ENCODE measurements around the gene PHIP. TPM values are rescaled to one million over a fixed set of nuclear protein-coding genes. Genes with fewer than 3 reads are reported as not detected.

PHIP gene
- total and polyA plus RNA-seq, 2 donors (not counting 3 experiments of a cell fraction or from before 2014, with no cell fraction given) = 3.5 to 28.4 TPM

Other genes starting within 250 kb of the PHIP start
- 2.7 and 3.0 TPM in 2 replicates for gene IRAK1BP1, start 210.7 kb downstream of the PHIP start, total RNA-seq
- 1.5 and 1.8 TPM in 2 replicates for gene IRAK1BP1, start 210.7 kb downstream of the PHIP start, polyA plus RNA-seq
- gene HMGN3, start 156.4 kb upstream of the PHIP start, total RNA-seq = 72.7 and 75.1 TPM in 2 replicates
- 24.1 and 40.1 TPM in 2 replicates for gene HMGN3, start 156.4 kb upstream of the PHIP start, polyA plus RNA-seq

Measured in endothelial cell of umbilical vein (primary cell).